Measurements from ENCODE around the gene PDE1C. TPM values are rescaled to one million over a fixed set of nuclear protein-coding genes. Genes with fewer than 3 reads are reported as not detected.

PDE1C gene
- total and polyA plus RNA-seq, 2 experiments from 2014 or later = 23.5 to 33.8 TPM

- no peak overlapping the region for H3K4me2 ChIP-seq (ENCODE audit: unreplicated experiment)
- H3K4me3 ChIP-seq = no peak overlapping the region
- peaks cover 27% of the 10 kb centered on the region for H3K79me2 ChIP-seq (ENCODE audit: insufficient read depth)
- peaks cover 14% of the 10 kb centered on the region for H3K4me1 ChIP-seq (ENCODE audit: insufficient read depth)
- WGBS, 2 experiments (ENCODE audit: low coverage in 1 of 2, low lambda C conversion rate in 2 of 2, missing lambda C conversion rate in 2 of 2) = 19% methylated on average over 9 of the region's 9 CpGs
- no peaks in the 10 kb centered on the region for H4K20me1 ChIP-seq (ENCODE audit: insufficient read depth)
- no peaks in the 10 kb centered on the region for H3F3A ChIP-seq (ENCODE audit: insufficient read depth)
- no peaks in the 10 kb centered on the region for H3K36me3 ChIP-seq (ENCODE audit: low read depth)
- DNase-seq = no peak
- no peak overlapping the region for H2AFZ ChIP-seq
- in situ Hi-C loops (cut with MboI) = no loop called here
- H3K9ac ChIP-seq = no peak overlapping the region
- H3K27ac ChIP-seq = no peak overlapping the region
- TF ChIP-seq EZH2 (IDR thresholded peaks at IDR 0.05; ENCODE audit: insufficient read depth, poor library complexity, severe bottlenecking) (no peak), EZH2phosphoT487 (IDR thresholded peaks at IDR 0.05; ENCODE audit: insufficient read depth, low read depth) (no peak)
- H3K9me3 ChIP-seq (ENCODE audit: low read depth) = no peaks in the 10 kb centered on the region
- H3K9me2 ChIP-seq (ENCODE audit: insufficient read depth) = no peaks in the 10 kb centered on the region
- no peaks in the 10 kb centered on the region for H3K27me3 ChIP-seq (replicated peaks; ENCODE audit: insufficient read depth)
Observed at GRCh38 chr7:32074787-32075585, 4.8 kb upstream of the PDE1C start.

GRCh38 chr7:32073533-32073932 lies 3.3 kb upstream of the PDE1C start:
- no peaks in the 10 kb centered on the region for H3K27me3 ChIP-seq (replicated peaks; ENCODE audit: insufficient read depth)
- peaks cover 14% of the 10 kb centered on the region for H3K4me1 ChIP-seq (ENCODE audit: insufficient read depth)
- no peak for DNase-seq
- H3K4me2 ChIP-seq (ENCODE audit: unreplicated experiment) = no peak overlapping the region
- no peak overlapping the region for H3K9ac ChIP-seq
- H2AFZ ChIP-seq = no peak overlapping the region
- H3K9me2 ChIP-seq (ENCODE audit: insufficient read depth) = no peaks in the 10 kb centered on the region
- H3K4me3 ChIP-seq = no peak overlapping the region
- H3F3A ChIP-seq (ENCODE audit: insufficient read depth) = no peaks in the 10 kb centered on the region; the same call in 1 of the 2 replicates
- TF ChIP-seq EZH2phosphoT487 (IDR thresholded peaks at IDR 0.05; ENCODE audit: insufficient read depth, low read depth) (no peak), EZH2 (IDR thresholded peaks at IDR 0.05; ENCODE audit: insufficient read depth, poor library complexity, severe bottlenecking) (no peak)
- H3K9me3 ChIP-seq (ENCODE audit: low read depth) = no peaks in the 10 kb centered on the region
- in situ Hi-C loops (cut with MboI) = no loop called here
- H3K27ac ChIP-seq = no peak overlapping the region
- H3K79me2 ChIP-seq (ENCODE audit: insufficient read depth) = peaks cover 42% of the 10 kb centered on the region
- 25 to 40% methylated on average over 1 of the region's 1 CpG for WGBS, 2 experiments (ENCODE audit: low coverage in 1 of 2, low lambda C conversion rate in 2 of 2, missing lambda C conversion rate in 2 of 2)
- no peaks in the 10 kb centered on the region for H4K20me1 ChIP-seq (ENCODE audit: insufficient read depth)
- no peaks in the 10 kb centered on the region for H3K36me3 ChIP-seq (ENCODE audit: low read depth)

GRCh38 chr7:32072397-32072796 lies 2.2 kb upstream of the PDE1C start:
- Histone ChIP-seq H4K20me1 (ENCODE audit: insufficient read depth) (no peaks in the 10 kb centered on the region), H3K27me3 (replicated peaks; ENCODE audit: insufficient read depth) (no peaks in the 10 kb centered on the region), H3F3A (ENCODE audit: insufficient read depth) (no peaks in the 10 kb centered on the region; the same call in 1 of the 2 replicates), H3K27ac (no peak overlapping the region), H3K9me3 (ENCODE audit: low read depth) (no peaks in the 10 kb centered on the region), H3K4me3 (peak overlapping the region; percentile 83), H3K9ac (no peak overlapping the region), H3K36me3 (ENCODE audit: low read depth) (no peaks in the 10 kb centered on the region), H3K4me1 (ENCODE audit: insufficient read depth) (peaks cover 17% of the 10 kb centered on the region), H2AFZ (no peak overlapping the region), H3K79me2 (ENCODE audit: insufficient read depth) (peaks cover 53% of the 10 kb centered on the region), H3K4me2 (ENCODE audit: unreplicated experiment) (peak overlapping the region; percentile 78), H3K9me2 (ENCODE audit: insufficient read depth) (no peaks in the 10 kb centered on the region)
- WGBS, 2 experiments (ENCODE audit: low coverage in 1 of 2, low lambda C conversion rate in 2 of 2, missing lambda C conversion rate in 2 of 2) = 9 to 17% methylated on average over 2 of the region's 2 CpGs
- in situ Hi-C loops (cut with MboI) = no loop called here
- no peak for DNase-seq
- TF ChIP-seq EZH2phosphoT487 (IDR thresholded peaks at IDR 0.05; ENCODE audit: insufficient read depth, low read depth) (no peak), EZH2 (IDR thresholded peaks at IDR 0.05; ENCODE audit: insufficient read depth, poor library complexity, severe bottlenecking) (no peak)

GRCh38 chr7:32071466-32072091 lies 1.4 kb upstream of the PDE1C start:
- Histone ChIP-seq H3K79me2 (ENCODE audit: insufficient read depth) (peaks cover 61% of the 10 kb centered on the region), H2AFZ (peak overlapping the region; percentile 76), H3K4me1 (ENCODE audit: insufficient read depth) (peaks cover 13% of the 10 kb centered on the region), H3K27me3 (replicated peaks; ENCODE audit: insufficient read depth) (no peaks in the 10 kb centered on the region), H3K9ac (peak overlapping the region; percentile 83), H3F3A (ENCODE audit: insufficient read depth) (no peaks in the 10 kb centered on the region; the same call in 1 of the 2 replicates), H3K9me2 (ENCODE audit: insufficient read depth) (no peaks in the 10 kb centered on the region), H3K36me3 (ENCODE audit: low read depth) (no peaks in the 10 kb centered on the region), H3K4me2 (ENCODE audit: unreplicated experiment) (peak overlapping the region; percentile 78), H4K20me1 (ENCODE audit: insufficient read depth) (no peaks in the 10 kb centered on the region), H3K4me3 (peak overlapping the region; percentile 83), H3K27ac (no peak overlapping the region), H3K9me3 (ENCODE audit: low read depth) (no peaks in the 10 kb centered on the region)
- WGBS, 2 experiments (ENCODE audit: low coverage in 1 of 2, low lambda C conversion rate in 2 of 2, missing lambda C conversion rate in 2 of 2) = 8 to 10% methylated on average over 6 of the region's 6 CpGs
- TF ChIP-seq EZH2 (IDR thresholded peaks at IDR 0.05; ENCODE audit: insufficient read depth, poor library complexity, severe bottlenecking) = no peak
- TF ChIP-seq EZH2phosphoT487 (IDR thresholded peaks at IDR 0.05; ENCODE audit: insufficient read depth, low read depth) = no peak
- in situ Hi-C loops (cut with MboI) = no loop called here
- no peak for DNase-seq

Data from GM23248 (cell line).